HG03280 (cell line): ENCODE measurements around the gene SLC25A28.
"Not testable (repeated sequence)": the region's sequence is repeated elsewhere in the genome, so short reads cannot be mapped to it uniquely, and the experiment has no call there.

ENCODE experiments used
- ATAC-seq: cut with Tn5 transposase; IDR thresholded peaks from one replicate; pipeline ENCODE4 v1.9.1; 2021; ENCODE audit warnings: mild to moderate bottlenecking, moderate library complexity; ENCODE audit not compliant: unreplicated experiment

The SLC25A28 gene

GRCh38 chr10:99629625-99629978 lies 9.4 kb upstream of the SLC25A28 start:
- no peak for ATAC-seq

GRCh38 chr10:99628923-99629624 lies 8.8 kb upstream of the SLC25A28 start:
- no peak for ATAC-seq

GRCh38 chr10:99625124-99625523 lies 4.9 kb upstream of the SLC25A28 start:
- ATAC-seq, result not testable (repeated sequence)

- ATAC-seq, result no peak
Measured at GRCh38 chr10:99623919-99624318, 3.7 kb upstream of the SLC25A28 start.

- ATAC-seq, result no peak
Measured at GRCh38 chr10:99621454-99622251, 1.4 kb upstream of the SLC25A28 start.

- ATAC-seq, result peak; percentile 87
Measured at GRCh38 chr10:99620711-99621453, 643 bp upstream of the SLC25A28 start.

GRCh38 chr10:99619090-99619800 lies 994 bp downstream of the SLC25A28 start:
- ATAC-seq, result no peak

GRCh38 chr10:99617696-99618095 lies 2.5 kb downstream of the SLC25A28 start:
- ATAC-seq, result no peak

GRCh38 chr10:99615426-99615825 lies 4.8 kb downstream of the SLC25A28 start:
- ATAC-seq, result no peak

GRCh38 chr10:99612167-99612831 lies 7.9 kb downstream of the SLC25A28 start:
- ATAC-seq, result peak; percentile 44

GRCh38 chr10:99611326-99611725 lies 8.9 kb downstream of the SLC25A28 start:
- no peak for ATAC-seq

GRCh38 chr10:99610221-99610620 lies 10.0 kb downstream of the SLC25A28 start:
- no peak for ATAC-seq

- ATAC-seq, result no peak
Measured at GRCh38 chr10:99609186-99609585, 11.1 kb downstream of the SLC25A28 start.

- ATAC-seq, result no peak
Measured at GRCh38 chr10:99605351-99605750, 14.9 kb downstream of the SLC25A28 start.

- ATAC-seq, result no peak
Measured at GRCh38 chr10:99604862-99605261, 15.4 kb downstream of the SLC25A28 start.

- ATAC-seq, result no peak
Measured at GRCh38 chr10:99598781-99599509, 21.3 kb downstream of the SLC25A28 start.

GRCh38 chr10:99598011-99598410 lies 22.2 kb downstream of the SLC25A28 start:
- ATAC-seq, result no peak

GRCh38 chr10:99596708-99597107 lies 23.5 kb downstream of the SLC25A28 start:
- not testable (repeated sequence) for ATAC-seq

GRCh38 chr10:99595770-99596465 lies 24.3 kb downstream of the SLC25A28 start:
- ATAC-seq, result no peak
